ENCODE measurements around the gene INTS14. TPM values are rescaled to one million over a fixed set of nuclear protein-coding genes. Genes with fewer than 3 reads are reported as not detected.
A peak's percentile ranks its signal among the peaks of the same experiment; 100 is the strongest.

INTS14 gene
- total RNA-seq, 1 experiment from 2014 or later: 23.8 TPM

GRCh38 chr15:65612949-65613744, 2.2 kb upstream of the INTS14 start:
- Histone ChIP-seq H2AFZ (ENCODE audit: low read length) (no peak overlapping the region), H3K9me3 (ENCODE audit: low read length) (no peaks in the 10 kb centered on the region), H3F3A (ENCODE audit: low read length, unreplicated experiment) (no peaks in the 10 kb centered on the region), H3K79me2 (ENCODE audit: low read length) (peaks cover 26% of the 10 kb centered on the region), H3K36me3 (ENCODE audit: low read depth, low read length) (no peaks in the 10 kb centered on the region), H3K4me2 (ENCODE audit: low read length) (no peak overlapping the region), H3K4me1 (ENCODE audit: insufficient read depth, low read length) (peaks cover 16% of the 10 kb centered on the region), H3K4me3 (ENCODE audit: low read length) (no peak overlapping the region), H3K27me3 (ENCODE audit: low read length) (no peaks in the 10 kb centered on the region), H3K9ac (ENCODE audit: low read length) (no peak overlapping the region), H3K9me2 (replicated peaks; ENCODE audit: low read length) (no peaks in the 10 kb centered on the region), H4K20me1 (ENCODE audit: low read length) (no peaks in the 10 kb centered on the region), H3K27ac (ENCODE audit: low read length) (no peak overlapping the region)
- ChIA-PET POLR2A (ENCODE audit: unreplicated experiment) (no interaction called here), CTCF (no interaction called here)
- no peak for DNase-seq
- ATAC-seq: no peak
- intact Hi-C loops (cut with micrococcal nuclease): no loop called here
- TF ChIP-seq CTCF (conservative IDR thresholded peaks at IDR 0.05; ENCODE audit: low read depth, low read length) (no peak), EZH2 (IDR thresholded peaks at IDR 0.05; ENCODE audit: low read length, unreplicated experiment) (no peak), EZH2phosphoT487 (IDR thresholded peaks at IDR 0.05; ENCODE audit: borderline replicate concordance, low read length) (no peak)
- no TSS peak for BruUV-seq (replicated peaks)

- TF ChIP-seq EZH2phosphoT487 (IDR thresholded peaks at IDR 0.05; ENCODE audit: borderline replicate concordance, low read length): no peak
- Histone ChIP-seq H3K4me3 (ENCODE audit: low read length) (no peak overlapping the region), H3K79me2 (ENCODE audit: low read length) (peaks cover 29% of the 10 kb centered on the region), H3K27ac (ENCODE audit: low read length) (no peak overlapping the region), H2AFZ (ENCODE audit: low read length) (no peak overlapping the region), H3K4me2 (ENCODE audit: low read length) (no peak overlapping the region), H3F3A (ENCODE audit: low read length, unreplicated experiment) (no peaks in the 10 kb centered on the region), H3K4me1 (ENCODE audit: insufficient read depth, low read length) (peaks cover 16% of the 10 kb centered on the region), H3K9ac (ENCODE audit: low read length) (no peak overlapping the region), H4K20me1 (ENCODE audit: low read length) (no peaks in the 10 kb centered on the region), H3K36me3 (ENCODE audit: low read depth, low read length) (no peaks in the 10 kb centered on the region), H3K27me3 (ENCODE audit: low read length) (no peaks in the 10 kb centered on the region), H3K9me2 (replicated peaks; ENCODE audit: low read length) (no peaks in the 10 kb centered on the region), H3K9me3 (ENCODE audit: low read length) (no peaks in the 10 kb centered on the region)
- DNase-seq: peak; percentile 31
- no TSS peak for BruUV-seq (replicated peaks)
- ATAC-seq: no peak
- ChIA-PET CTCF (interaction anchor here (0.7 kb wide), 1 partner anchor 331 kb away, joined by 3 read pairs; no protein-coding TSS in a partner anchor), POLR2A (ENCODE audit: unreplicated experiment) (interaction anchor here (0.9 kb wide), 1 partner anchor 242 kb away, joined by 3 read pairs; no protein-coding TSS in a partner anchor)
- intact Hi-C loops (cut with micrococcal nuclease): no loop called here
These were observed 1.6 kb upstream of the INTS14 start for GRCh38 chr15:65612616-65612946.

DNA sequence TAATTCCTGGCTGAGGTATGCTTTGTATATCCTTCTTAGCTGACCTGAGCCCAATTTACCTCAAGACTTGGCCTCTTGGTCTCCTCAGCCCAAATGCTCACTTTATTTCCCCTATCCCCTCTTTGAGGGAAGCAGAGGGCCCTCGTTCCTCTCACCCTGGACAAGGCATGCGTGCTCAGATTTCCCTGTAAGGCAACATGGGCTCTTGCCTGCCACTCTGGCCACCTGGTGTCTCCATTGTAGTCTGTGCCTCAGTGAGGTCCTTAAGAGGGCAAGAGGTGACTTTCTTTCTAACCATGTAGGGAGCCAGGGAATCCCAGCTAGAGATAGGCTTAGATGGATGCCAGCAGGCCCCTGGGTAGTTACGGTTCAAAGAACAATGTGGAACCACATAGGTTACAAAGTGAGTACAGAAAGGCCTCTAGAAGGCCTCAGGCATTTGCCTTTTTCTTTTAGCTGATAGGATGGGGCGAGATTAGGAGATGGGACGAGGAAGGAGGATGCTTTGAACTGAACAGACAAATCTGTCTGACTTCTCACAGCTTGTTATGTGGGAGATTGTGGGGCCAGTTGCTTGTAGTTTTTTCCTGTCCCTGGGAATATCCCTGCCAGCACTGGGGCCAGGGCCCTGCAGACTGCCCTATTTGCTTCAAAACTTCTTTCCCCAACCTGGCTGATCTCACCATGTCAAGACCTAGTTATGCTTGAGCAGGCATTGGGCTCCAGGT, 1.1 kb upstream of the INTS14 start:
- BruUV-seq (replicated peaks): no TSS peak
- CTCF ChIA-PET: interaction anchor here (0.7 kb wide), 1 partner anchor 332 kb away, joined by 3 read pairs; no protein-coding TSS in a partner anchor
- DNase-seq: no peak

More for the DNA sequence above, 1.1 kb upstream of the INTS14 start:
- no peaks in the 10 kb centered on the region for H4K20me1 ChIP-seq (ENCODE audit: low read length)
- peaks cover 35% of the 10 kb centered on the region for H3K79me2 ChIP-seq (ENCODE audit: low read length)
- intact Hi-C loops (cut with micrococcal nuclease): no loop called here
- H3K4me2 ChIP-seq (ENCODE audit: low read length): peak overlapping the region; percentile 95
- POLR2A ChIA-PET (ENCODE audit: unreplicated experiment): interaction anchor here (0.9 kb wide), 1 partner anchor 243 kb away, joined by 3 read pairs; no protein-coding TSS in a partner anchor
- no peaks in the 10 kb centered on the region for H3K27me3 ChIP-seq (ENCODE audit: low read length)
- no peaks in the 10 kb centered on the region for H3F3A ChIP-seq (ENCODE audit: low read length, unreplicated experiment)
- H3K27ac ChIP-seq (ENCODE audit: low read length): peak overlapping the region; percentile 68; the same call in 1 of the 2 replicates
- no peak overlapping the region for H2AFZ ChIP-seq (ENCODE audit: low read length)
- H3K9ac ChIP-seq (ENCODE audit: low read length): peak overlapping the region; percentile 98
- TF ChIP-seq CTCF (conservative IDR thresholded peaks at IDR 0.05; ENCODE audit: low read depth, low read length): no peak
- TF ChIP-seq EZH2 (IDR thresholded peaks at IDR 0.05; ENCODE audit: low read length, unreplicated experiment): no peak
- no peak for TF ChIP-seq EZH2phosphoT487 (IDR thresholded peaks at IDR 0.05; ENCODE audit: borderline replicate concordance, low read length)
- no peaks in the 10 kb centered on the region for H3K36me3 ChIP-seq (ENCODE audit: low read depth, low read length)
- no peak for ATAC-seq
- H3K4me3 ChIP-seq (ENCODE audit: low read length): peak overlapping the region; percentile 85
- H3K9me3 ChIP-seq (ENCODE audit: low read length): no peaks in the 10 kb centered on the region
- H3K9me2 ChIP-seq (replicated peaks; ENCODE audit: low read length): no peaks in the 10 kb centered on the region
- H3K4me1 ChIP-seq (ENCODE audit: insufficient read depth, low read length): peaks cover 16% of the 10 kb centered on the region

Measured in PC-3 (cell line).